Measurements from ENCODE around the gene SMIM14.

GRCh38 chr4:39613093-39613656 lies 25.5 kb downstream of the SMIM14 start:
- TF ChIP-seq CTCF (IDR thresholded peaks at IDR 0.05): no peak
- TF ChIP-seq POLR2AphosphoS5 (IDR thresholded peaks at IDR 0.05; ENCODE audit: low read depth, low read length): no peak
- no peak for TF ChIP-seq REST (IDR thresholded peaks at IDR 0.05; ENCODE audit: insufficient read depth in 1 of 2, low read depth in 2 of 2, low read length in 1 of 2)
- TF ChIP-seq TCF7L2 (IDR thresholded peaks at IDR 0.05; ENCODE audit: low read depth, low read length): no peak
